Vagina (tissue), 2 donors: ENCODE results near the gene EIF3C.
"Not testable (repeated sequence)": the region's sequence is repeated elsewhere in the genome, so short reads cannot be mapped to it uniquely, and the experiment has no call there.

Source experiments
- POLR2A ChIP-seq, 2 donors: fragments of 450-650 bp; IDR thresholded peaks; one replicate each; pipeline ENCODE4 v1.6.1; 2017; ENCODE audit warnings: antibody characterized with exemption in 2 of 2, mild to moderate bottlenecking in 2 of 2, moderate library complexity in 2 of 2
- POLR2AphosphoS5 ChIP-seq, 2 donors: sonication (generic); formaldehyde crosslinking; IDR thresholded peaks; one replicate each; pipeline ENCODE4 v1.9.0; 2017; ENCODE audit warnings: antibody characterized with exemption in 2 of 2, mild to moderate bottlenecking in 2 of 2, low read depth in 1 of 2; ENCODE audit not compliant: insufficient read depth in 1 of 2
- TF ChIP-seq, protein P1 (sequence below), 3 experiments: fragments of 450-650 bp in 2 of 3; fragments of 200-600 bp in 1 of 3; sonication (generic) in 1 of 3; IDR thresholded peaks; one replicate each; pipeline ENCODE4 v1.5.1; 2017 to 2019; ENCODE audit warnings: antibody characterized with exemption in 3 of 3, mild to moderate bottlenecking in 2 of 3, moderate library complexity in 2 of 3

- not testable (repeated sequence) for TF ChIP-seq POLR2AphosphoS5 (IDR thresholded peaks at IDR 0.05; ENCODE audit: insufficient read depth in 1 of 2, low read depth in 1 of 2); POLR2A (IDR thresholded peaks at IDR 0.05)
- TF ChIP-seq, protein P1, sequence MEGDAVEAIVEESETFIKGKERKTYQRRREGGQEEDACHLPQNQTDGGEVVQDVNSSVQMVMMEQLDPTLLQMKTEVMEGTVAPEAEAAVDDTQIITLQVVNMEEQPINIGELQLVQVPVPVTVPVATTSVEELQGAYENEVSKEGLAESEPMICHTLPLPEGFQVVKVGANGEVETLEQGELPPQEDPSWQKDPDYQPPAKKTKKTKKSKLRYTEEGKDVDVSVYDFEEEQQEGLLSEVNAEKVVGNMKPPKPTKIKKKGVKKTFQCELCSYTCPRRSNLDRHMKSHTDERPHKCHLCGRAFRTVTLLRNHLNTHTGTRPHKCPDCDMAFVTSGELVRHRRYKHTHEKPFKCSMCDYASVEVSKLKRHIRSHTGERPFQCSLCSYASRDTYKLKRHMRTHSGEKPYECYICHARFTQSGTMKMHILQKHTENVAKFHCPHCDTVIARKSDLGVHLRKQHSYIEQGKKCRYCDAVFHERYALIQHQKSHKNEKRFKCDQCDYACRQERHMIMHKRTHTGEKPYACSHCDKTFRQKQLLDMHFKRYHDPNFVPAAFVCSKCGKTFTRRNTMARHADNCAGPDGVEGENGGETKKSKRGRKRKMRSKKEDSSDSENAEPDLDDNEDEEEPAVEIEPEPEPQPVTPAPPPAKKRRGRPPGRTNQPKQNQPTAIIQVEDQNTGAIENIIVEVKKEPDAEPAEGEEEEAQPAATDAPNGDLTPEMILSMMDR (IDR thresholded peaks at IDR 0.05), result not testable (repeated sequence)
Observed at GRCh38 chr16:28700349-28700748, 10.9 kb upstream of the EIF3C start.
